ENCODE data around the gene MGAT4A.

MGAT4A gene

DNA sequence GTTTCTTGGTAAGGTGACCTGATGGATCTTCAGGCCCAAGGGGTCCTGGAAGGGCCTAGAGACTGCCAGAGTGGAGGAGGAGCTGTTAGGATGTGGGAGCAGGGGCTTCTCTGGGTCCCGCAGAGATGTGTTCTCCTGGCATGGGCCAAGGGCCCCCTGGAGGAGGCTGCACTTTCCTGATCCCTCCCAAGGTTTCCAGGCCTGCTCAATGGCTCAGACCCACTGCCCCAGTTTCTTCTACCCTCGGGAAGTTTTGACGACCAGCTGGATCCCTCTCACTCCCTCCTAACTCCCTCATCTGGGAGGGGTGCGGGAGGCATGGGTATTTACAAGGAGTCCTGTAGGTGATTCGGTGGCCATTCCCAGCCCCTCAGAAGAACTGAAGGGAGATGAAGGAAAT is 158.7 kb downstream of the MGAT4A start:
- Histone ChIP-seq H3K4me1 (ENCODE audit: insufficient read depth, low read length) (no peaks in the 10 kb centered on the region), H3K9ac (ENCODE audit: low read depth, low read length) (no peak overlapping the region), H3K9me3 (ENCODE audit: control insufficient read depth, insufficient read depth, low read length) (no peaks in the 10 kb centered on the region), H3K36me3 (ENCODE audit: insufficient read depth, low read length) (no peaks in the 10 kb centered on the region; the same call in 1 of the 2 replicates)

DNA sequence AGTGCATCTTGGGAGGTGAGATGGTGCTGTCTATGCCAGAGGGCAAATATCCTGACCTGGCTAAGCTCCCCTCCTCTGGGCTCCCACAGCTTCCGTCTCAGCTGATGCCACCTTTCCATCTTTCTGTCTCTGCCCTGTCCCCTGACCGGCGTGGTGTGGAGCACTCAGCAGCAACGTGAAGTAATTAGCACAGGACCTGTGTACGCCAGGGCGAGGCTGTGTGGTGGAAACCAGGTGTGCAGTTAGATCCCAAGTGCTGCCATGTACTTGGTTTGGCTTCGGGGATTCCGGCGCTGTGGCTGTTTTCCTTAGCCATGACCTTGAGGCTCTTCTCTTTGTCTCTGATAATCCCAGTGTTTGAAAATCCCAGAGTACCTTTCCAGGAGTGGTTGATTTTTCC is 159.1 kb downstream of the MGAT4A start:
- H3K36me3 ChIP-seq (ENCODE audit: insufficient read depth, low read length): no peaks in the 10 kb centered on the region; the same call in 1 of the 2 replicates

DNA sequence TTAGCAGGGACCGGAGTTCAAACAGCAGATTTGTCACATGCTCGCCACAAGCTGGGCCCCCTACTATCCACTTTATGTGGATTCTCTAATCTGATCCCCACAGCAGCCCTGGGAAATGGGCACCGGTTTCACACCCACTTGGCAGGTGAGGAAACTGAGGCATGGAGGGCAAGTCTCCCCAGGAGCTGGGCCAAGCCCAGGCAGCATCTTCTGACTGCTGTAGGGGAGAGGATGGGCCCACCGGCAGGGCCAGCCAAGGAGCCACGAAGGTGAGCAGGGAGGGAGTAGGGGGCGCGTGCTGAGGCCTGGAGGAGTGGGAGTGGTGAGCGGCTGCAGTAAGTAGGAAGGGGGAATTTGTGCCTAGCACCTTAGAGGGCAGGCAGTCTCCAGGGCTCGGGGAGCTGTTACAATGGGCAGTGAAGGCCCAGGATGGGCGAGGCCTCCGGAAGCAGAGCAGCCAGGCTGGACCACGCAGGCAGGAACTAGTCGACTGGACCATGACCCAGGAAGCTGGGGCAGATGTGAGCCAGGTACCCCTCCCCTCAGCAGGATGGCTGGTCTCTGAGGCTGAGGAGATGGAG is 159.7 kb downstream of the MGAT4A start:
- no peaks in the 10 kb centered on the region for H3K9me3 ChIP-seq (ENCODE audit: control insufficient read depth, insufficient read depth, low read length)
- no peaks in the 10 kb centered on the region for H3K4me1 ChIP-seq (ENCODE audit: insufficient read depth, low read length)
- no peak overlapping the region for H3K9ac ChIP-seq (ENCODE audit: low read depth, low read length)
- no peaks in the 10 kb centered on the region; the same call in 1 of the 2 replicates for H3K36me3 ChIP-seq (ENCODE audit: insufficient read depth, low read length)

More for the DNA sequence above, 159.1 kb downstream of the MGAT4A start:
- Histone ChIP-seq H3K9ac (ENCODE audit: low read depth, low read length) (no peak overlapping the region), H3K4me1 (ENCODE audit: insufficient read depth, low read length) (no peaks in the 10 kb centered on the region), H3K9me3 (ENCODE audit: control insufficient read depth, insufficient read depth, low read length) (no peaks in the 10 kb centered on the region)

DNA sequence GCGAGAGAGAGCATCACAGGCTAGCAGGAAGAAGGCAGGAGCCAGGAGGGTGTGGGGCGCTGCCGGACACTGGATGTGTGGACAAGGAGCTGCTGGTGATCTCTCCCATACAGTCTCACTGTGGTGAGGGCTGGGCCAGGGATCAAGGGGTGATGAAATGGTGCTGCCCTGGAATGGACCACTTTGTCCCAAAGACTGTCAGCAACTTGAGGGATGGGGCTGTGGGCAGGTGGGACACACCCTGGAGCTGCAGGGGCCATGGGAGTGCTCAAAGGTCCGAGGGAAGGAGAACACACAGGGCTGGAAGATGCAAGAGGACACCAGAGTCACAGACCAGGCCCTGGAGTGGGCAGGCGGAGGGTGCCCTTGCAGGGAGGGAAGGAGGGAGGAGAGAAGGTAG is 160.6 kb downstream of the MGAT4A start:
- Histone ChIP-seq H3K4me1 (ENCODE audit: insufficient read depth, low read length) (no peaks in the 10 kb centered on the region), H3K36me3 (ENCODE audit: insufficient read depth, low read length) (no peaks in the 10 kb centered on the region; the same call in 1 of the 2 replicates), H3K9me3 (ENCODE audit: control insufficient read depth, insufficient read depth, low read length) (no peaks in the 10 kb centered on the region), H3K9ac (ENCODE audit: low read depth, low read length) (no peak overlapping the region)

DNA sequence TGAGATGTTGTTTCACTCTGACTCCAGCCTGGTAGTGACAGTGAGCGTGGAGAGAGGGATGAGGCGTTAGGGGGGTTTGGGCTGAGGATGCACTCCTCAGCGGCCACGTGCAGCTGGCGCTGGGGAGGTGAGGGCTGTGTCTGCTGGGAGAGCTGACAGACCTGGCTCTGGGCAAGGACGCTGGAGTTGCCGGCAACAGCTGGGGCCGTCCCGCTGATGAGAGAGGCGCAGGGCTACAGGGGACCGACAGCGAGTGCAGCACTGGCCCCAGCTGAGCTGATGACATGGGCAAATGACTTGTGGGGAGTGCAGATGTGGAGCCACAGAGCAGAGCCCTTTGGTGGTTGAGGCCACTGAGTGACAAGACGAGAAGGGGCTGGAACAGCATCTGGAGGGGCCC is 161.0 kb downstream of the MGAT4A start:
- Histone ChIP-seq H3K4me1 (ENCODE audit: insufficient read depth, low read length) (no peaks in the 10 kb centered on the region), H3K36me3 (ENCODE audit: insufficient read depth, low read length) (peaks cover under 1% of the 10 kb centered on the region; the same call in 1 of the 2 replicates), H3K9ac (ENCODE audit: low read depth, low read length) (no peak overlapping the region), H3K9me3 (ENCODE audit: control insufficient read depth, insufficient read depth, low read length) (no peaks in the 10 kb centered on the region)

DNA sequence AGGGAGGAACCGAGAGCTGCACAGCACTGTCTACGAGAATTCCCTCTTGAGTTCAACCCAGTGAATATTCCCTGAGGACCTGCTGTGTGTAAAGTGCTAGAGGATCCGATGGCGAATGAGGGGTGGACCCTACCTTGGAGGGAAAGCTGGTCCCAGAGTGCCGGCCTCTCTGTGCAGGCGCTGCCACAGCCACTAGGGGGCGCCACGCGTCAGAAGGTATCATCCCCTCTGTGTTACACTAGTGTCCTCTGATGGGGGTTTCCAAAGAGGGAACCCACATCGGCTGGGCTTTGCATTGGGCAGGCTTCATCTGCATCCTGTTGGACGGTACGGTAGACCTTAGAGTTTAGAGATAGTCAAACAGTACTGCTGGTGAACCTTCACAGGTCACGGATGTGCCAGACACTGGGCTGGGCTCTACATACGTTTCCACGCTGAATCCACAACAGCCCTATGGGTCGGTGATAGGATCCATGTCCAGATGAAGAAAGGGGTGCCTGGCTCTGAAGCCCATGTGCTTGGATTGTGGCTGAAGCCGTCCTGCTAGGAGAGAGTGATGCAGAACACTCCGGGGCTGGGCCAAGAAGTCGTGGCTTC is 161.6 kb downstream of the MGAT4A start:
- Histone ChIP-seq H3K4me1 (ENCODE audit: insufficient read depth, low read length) (no peaks in the 10 kb centered on the region), H3K9me3 (ENCODE audit: control insufficient read depth, insufficient read depth, low read length) (no peaks in the 10 kb centered on the region), H3K9ac (ENCODE audit: low read depth, low read length) (no peak overlapping the region), H3K36me3 (ENCODE audit: insufficient read depth, low read length) (peaks cover 3% of the 10 kb centered on the region; the same call in 1 of the 2 replicates)
